GM19193 (cell line): ENCODE data around the gene RAB13.

Experiments
- POLR2A ChIP-seq: IDR thresholded peaks from 4 replicates; pipeline ENCODE4 v1.6.1; 2011; ENCODE audit not compliant: insufficient read depth, insufficient read length; ENCODE audit errors: extremely low read depth

RAB13 gene

DNA sequence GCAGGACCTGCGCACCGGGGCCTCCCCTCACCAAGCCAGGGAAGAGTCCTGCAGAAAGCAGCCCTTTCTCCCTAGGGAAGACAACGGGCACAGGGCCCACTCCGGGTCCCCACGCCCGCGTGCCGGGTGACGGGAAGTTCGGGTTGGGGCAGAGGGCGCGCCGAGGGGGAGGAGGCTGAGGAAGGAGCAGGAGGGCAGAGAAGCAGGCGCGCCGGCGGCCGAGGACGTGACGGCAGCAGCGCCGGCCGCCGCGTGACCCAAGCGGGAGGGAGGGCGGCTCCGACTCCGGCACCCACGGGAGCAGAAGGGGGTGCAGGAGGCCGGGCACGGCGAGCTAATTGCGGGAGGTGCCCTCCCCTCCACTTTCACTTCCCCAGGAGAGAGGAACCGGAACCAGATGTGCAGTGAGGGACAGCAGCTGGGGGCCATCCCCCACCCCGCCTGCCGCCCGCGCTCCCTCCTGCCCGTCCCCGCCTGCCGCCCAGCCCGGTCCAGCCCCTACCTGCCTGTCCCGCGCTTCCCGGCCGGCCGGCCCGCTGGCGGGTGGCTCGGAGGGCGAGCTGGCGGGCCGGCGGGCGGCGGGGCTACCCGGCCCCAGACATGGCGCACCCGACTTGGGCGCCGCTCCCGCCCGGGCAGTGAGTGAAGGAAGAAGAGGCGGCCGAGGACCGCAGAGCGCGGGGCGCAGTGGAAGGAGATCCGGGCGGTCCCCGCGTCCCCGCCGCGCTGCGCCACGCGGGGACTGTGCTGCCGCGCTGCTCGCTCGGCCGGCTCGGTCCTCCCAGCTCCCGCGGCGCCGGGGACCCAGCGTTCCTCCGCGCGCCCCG lies 40.1 kb downstream of the RAB13 start:
- TF ChIP-seq POLR2A, result peak; percentile 60

DNA sequence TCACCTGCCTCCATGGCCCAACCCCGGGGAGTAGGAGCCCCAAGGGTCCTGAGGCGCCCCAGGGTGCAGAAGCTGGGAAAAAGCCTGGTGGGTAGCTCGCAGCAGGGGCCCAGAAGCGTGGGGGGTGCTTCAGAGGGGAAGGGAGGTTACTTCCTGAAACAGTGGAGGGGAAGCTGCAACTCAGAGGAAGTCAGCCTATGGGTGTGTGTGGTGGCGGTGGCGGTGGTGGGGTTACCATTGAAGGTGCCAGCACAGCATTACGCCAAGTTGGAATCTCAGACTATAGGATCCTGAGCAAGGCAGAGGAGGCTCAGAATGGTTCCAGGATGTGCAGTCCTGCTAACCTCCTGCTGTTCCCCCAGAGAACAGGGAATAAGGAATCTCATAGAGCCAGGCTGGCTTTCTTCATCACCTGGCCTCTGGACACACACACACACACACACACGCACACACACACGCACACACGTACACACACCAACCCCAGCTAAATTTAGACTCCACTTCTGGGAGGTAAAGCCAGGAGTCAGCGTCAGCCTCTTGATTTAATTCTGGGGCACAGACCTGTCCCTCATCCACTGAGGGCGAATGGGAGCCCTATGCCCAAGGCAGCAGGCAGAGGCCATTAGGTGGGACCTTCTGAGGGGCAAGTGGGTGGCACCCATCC lies 40.9 kb downstream of the RAB13 start:
- peak; percentile 65 for TF ChIP-seq POLR2A

DNA sequence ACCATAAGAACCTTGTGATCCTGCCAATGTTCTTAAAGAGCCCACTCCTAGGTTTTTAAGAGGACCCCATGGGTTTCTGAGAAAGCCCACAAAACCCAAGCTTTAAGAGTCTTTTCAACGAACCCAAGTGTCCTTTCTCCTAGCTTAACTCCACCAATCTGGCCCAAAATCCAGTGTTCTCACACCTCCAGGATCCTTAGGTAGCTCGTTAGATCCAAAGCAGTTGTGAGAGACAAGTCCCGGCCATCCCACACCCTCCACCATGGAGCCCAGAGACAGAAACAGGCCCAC lies 41.4 kb downstream of the RAB13 start:
- no peak for TF ChIP-seq POLR2A

DNA sequence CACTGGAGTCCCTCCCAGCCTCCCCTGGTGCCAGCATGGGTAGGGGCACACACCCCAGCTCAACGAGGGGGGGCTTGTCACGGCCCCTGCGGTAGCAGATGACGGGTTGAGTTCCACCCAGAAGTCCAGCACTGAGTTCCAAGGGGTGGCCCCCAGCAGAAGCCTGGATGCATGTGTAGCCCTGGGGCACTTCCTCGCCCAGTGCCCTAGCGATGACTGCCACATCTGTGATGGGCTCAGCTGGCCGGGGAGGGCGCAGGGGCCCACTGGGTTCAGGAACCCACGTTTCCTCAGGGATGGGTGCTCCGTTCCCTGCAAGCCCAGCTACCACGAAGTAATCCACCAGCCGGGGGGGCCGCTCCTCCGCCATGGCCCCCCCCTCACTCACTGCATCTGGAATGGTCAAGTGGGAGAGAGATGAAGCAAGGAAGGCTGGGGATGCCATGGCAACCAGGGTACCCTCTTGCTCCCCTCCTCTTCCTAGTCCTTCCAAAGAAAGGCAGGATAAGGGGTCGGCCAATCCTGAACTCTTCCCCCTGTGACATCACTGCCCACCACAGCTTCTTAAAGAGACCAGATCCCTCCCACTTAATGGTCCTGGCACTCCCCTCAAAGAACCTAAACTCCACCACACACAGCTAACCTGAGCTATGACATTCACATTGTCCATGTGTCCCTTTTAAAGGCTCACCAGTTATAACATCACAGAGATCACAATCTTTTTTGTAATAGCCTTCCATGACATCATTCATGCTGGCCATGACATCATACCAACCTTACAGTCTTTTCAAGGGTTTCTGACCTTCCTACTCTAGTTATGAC lies 41.9 kb downstream of the RAB13 start:
- no peak for TF ChIP-seq POLR2A

DNA sequence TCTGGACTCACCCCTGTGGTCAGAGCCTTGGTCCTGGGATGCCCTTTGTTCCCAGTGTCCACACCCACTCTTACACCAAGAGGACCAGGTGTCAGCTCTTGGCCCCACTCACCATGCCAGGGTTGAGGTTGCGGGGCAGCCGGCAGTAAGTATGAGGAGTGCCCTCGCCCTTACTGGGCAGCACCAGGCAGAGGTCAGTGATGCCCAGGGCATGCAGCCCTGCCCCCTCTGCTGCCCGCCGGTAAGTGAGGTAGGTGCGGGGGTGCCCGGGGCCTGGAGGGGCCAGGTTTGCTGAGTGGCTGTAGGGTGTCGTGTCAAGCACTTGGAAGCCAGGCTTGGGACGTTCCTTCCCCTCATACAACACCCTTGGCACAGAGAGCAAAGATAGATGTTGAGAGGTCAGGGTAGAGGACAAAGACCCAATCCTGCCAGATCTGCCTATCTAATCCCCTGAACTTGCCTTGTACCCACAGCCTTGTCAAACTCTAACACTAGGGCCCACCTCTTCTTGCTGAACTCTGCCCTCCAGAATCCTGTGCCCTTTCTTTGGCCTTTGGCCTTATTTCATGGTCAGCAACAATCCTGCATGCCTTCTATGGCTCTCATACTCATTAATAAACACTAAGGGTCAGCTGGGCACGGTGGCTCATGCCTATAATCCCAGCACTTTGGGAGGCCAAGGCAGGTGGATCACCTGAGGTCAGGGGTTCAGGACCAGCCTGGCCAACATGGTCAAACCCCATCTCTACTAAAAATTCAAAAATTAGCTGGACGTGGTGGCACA lies 43.2 kb downstream of the RAB13 start:
- TF ChIP-seq POLR2A, result no peak

DNA sequence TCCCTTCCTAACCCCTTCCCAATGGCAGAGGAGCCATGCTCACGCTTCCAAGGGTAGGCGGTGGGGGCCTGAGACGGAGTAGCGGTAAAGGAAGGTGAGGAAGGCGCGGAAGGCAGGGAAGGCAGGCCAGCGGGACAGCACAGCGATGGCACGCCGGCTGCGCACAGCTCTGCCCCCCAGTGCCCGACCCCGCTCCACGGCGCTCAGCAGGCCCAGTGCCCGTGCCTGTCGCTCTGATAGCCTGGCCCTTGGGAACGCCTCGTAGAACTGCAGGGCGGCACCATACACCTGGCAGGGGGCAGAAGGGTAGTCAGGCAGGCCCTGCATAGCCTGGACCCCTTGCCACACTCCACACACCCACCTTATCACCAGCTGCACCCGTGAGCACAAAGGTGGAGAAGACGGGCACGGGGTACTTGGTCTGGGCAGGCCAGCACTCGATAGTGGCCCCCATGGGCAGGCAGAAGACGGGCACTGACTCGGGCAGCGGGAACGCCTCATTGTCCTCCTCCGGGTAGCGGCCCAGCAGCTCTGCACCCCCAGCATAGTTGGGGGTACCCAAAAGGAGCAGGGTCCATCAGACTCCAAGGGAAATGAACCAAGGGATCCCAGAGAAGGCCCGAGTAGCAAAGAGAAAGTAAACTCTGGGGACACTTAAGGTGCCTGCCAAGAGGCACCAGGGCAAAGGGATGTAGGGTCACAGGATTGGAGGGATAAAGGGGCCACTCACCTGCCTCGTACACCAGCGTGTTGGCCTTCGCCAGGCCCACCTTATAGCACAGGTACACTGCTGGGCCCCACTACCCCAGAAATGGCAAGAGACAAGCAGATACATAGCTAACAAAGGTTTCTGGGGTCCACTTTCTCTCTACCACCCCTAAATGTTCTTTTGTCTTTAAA lies 44.1 kb downstream of the RAB13 start:
- peak; percentile 6 for TF ChIP-seq POLR2A

DNA sequence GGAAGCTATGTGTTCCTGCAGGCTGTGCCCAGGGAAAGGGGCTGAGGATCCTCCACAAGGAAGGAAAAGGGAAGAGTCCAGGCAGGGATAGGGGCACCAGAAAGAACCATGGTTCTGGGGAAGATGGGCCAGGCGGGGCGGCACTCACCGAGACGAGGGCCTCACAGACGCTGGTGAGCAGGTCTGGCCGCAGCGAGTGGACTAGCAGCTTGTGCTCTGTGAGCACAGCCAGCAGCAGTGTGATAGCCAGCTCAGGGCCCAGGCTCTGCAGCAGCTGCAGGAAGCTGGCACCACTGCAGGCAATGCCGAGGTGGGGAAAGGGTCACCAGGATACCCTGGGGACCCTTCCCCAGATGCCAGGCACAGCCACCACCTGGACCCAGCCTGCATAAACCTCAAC lies 45.4 kb downstream of the RAB13 start:
- TF ChIP-seq POLR2A, result no peak

DNA sequence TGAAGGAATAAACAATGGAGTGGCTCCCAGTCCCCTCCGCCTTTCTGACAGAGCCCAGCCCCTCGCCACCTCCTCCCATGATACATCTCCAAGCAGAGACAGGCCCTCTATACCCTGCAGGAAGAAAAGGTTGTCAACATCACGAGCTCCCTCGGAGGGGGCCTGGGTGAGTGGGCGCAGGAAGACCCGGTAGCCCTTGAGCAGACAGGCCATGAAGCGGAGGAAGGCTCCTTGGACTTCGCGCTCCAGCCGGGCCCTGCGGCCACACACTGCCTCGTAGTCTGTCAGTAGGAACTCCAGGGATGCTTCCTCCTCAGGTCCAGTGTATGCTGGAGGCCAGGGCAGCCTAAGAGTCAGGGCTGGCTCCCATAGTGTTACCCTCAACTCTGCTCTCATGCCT lies 46.7 kb downstream of the RAB13 start:
- TF ChIP-seq POLR2A, result no peak

DNA sequence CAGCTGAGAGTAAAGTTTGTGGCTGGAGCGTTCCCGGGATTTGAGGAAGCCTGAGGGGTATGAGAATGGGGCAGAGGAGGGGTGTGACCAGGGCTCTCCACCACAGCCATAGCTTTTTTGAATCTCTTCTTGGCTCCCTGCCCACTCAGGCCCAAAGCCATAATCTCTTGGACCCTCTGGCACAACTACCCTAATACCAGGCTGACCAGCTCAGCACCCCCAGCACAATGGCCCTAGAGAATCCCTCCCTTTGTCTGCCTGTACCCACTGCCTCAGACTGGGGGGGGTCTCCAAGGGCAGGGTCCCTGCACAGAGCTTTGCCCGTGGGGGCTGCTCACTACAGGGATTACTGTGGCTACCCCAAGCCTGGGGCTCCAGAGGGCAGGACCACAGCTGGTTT lies 47.1 kb downstream of the RAB13 start:
- no peak for TF ChIP-seq POLR2A

DNA sequence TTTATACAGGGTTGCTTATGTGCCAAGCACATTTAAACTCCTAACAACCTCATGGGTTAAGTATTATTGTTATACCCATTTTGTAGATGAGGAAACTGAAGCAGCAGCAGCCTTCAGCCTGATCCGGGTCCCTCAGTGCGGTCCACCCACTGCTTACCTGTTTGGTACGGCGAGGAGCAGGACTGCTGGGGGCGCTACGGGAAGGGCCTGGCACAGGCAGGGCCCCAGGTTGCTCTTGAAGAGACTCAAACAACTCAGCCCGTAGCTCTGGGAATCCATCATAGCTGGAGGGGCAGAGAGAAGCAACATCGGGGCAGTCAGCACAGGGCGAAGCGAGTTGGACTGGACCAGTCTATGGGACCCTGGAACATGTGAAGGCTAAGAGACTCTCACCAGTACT lies 48.8 kb downstream of the RAB13 start:
- no peak for TF ChIP-seq POLR2A

DNA sequence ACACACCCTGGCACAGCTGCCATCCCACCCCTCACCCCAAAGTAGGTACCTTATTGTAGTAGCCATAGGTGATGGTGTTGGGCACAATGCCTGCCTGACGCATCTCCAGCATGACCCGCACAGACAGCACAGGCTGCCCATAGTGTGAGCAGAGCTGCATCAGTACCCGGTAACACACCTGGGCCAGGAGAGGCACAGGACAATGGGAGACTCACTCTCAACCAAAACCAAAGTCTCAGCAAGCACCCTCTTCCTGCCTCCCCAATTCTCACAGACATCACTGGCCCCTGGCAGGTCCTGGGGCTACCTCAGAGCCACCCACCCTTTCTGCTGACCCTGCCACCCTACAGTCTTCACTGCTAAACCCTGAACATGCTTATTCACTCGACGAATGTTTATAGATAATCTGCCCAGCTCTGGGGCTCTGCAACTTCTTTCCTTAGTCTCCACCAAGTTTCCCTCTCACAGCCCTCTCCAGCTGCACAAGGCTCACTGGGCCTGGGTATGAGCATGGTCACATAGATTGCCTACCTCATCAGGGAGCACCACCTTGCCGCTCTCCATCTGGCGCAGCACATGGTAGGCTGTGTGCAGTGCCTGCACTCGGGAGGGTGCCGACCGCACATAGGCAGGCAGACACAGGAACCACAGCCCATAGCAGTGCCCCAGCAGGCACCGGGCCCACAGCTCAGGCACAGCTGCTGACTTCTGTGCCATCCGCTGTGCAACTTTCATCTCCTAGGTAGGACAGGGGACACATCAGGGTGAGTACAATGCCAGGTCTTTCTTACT lies 49.9 kb downstream of the RAB13 start:
- TF ChIP-seq POLR2A, result no peak

DNA sequence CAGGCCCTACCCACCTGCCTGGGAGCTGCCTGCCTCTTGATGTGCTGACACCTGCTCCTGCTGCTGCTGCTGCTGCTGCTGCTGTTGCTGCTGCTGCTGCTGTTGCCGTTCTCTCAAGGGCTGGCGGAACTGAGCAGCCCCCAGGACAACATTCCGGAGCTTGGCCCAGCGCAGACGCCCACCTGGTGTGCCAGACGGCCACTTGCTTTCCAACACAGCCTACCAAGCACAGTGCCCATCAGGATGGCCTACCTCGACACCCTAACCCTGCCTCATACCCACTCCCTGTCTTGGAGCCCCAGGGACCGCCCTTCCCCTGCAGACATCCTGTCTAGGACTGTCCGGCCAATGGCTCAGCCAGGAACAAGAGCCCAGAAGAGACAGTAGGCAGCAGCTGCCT lies 51.4 kb downstream of the RAB13 start:
- no peak for TF ChIP-seq POLR2A

DNA sequence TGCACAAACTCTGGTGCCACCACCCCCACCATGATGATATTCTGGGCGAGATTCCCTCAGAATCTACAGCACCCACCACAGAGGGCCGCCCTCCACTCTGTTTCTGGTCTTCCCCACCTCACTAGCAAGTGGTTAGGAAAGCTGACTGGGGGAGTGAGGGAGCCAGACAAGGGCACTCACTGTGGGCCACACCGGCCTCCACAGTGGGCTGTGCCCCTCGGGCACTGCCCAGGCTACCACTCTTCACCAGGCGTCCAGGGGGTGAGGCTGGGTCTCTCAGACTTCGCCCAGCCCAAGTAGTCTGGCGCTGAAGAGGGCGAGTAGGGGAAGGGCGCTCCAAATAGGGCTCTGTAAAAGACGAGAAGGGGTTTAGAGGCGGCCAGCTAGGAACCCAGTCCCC lies 52.2 kb downstream of the RAB13 start:
- no peak for TF ChIP-seq POLR2A
